ENCODE data around the gene ZIC5. TPM values are rescaled to one million over a fixed set of nuclear protein-coding genes. Genes with fewer than 3 reads are reported as not detected.
A peak's percentile ranks its signal among the peaks of the same experiment; 100 is the strongest.

The ZIC5 gene
- total and polyA plus RNA-seq, 8 donors, result 0.06 TPM; not detected in 7

- intact Hi-C loops (cut with DNase I), result no loop called here
- H3K4me3 ChIP-seq, result peak overlapping the region in 2 of 4 donors; percentile 17 to 39
- ATAC-seq, result peak in 3 of 4 donors; percentile 63 to 77 (median 72)
These were observed 2.8 kb downstream of the ZIC5 start for GRCh38 chr13:99968521-99969452.

GRCh38 chr13:99967869-99968520, 3.6 kb downstream of the ZIC5 start:
- H3K27me3 ChIP-seq, result peaks cover 15 to 73% (median 35%) of the 10 kb centered on the region in 4 donors
- no peak for TF ChIP-seq CTCF (IDR thresholded peaks at IDR 0.05)
- no peaks in the 10 kb centered on the region for H3K9me3 ChIP-seq
- 15 to 18% methylated on average over 42 to 58 of the region's 58 CpGs for WGBS, 2 donors
- peak overlapping the region in 2 of 4 donors; percentile 17 to 39 for H3K4me3 ChIP-seq
- H3K27ac ChIP-seq, result no peak overlapping the region
- intact Hi-C loops (cut with DNase I), result no loop called here
- ATAC-seq (no peak), FAIRE-seq (no peak), DNase-seq (no peak)
- H3K36me3 ChIP-seq, result no peaks in the 10 kb centered on the region
- peaks cover 0 to 11% (median 7%) of the 10 kb centered on the region in 3 donors for H3K4me1 ChIP-seq

More at GRCh38 chr13:99968521-99969452, 2.8 kb downstream of the ZIC5 start:
- no peak for TF ChIP-seq CTCF (IDR thresholded peaks at IDR 0.05)
- Histone ChIP-seq H3K27ac (no peak overlapping the region), H3K4me1 (peaks cover 0 to 11% (median 7%) of the 10 kb centered on the region in 3 donors), H3K9me3 (no peaks in the 10 kb centered on the region), H3K27me3 (peaks cover 15 to 74% (median 35%) of the 10 kb centered on the region in 4 donors), H3K36me3 (no peaks in the 10 kb centered on the region)
- 8 to 9% methylated on average over 78 to 81 of the region's 81 CpGs for WGBS, 2 donors
- no peak for FAIRE-seq
- peak in 2 of 6 donors; percentile 68 to 71 for DNase-seq

- DNase-seq (no peak), ATAC-seq (no peak), FAIRE-seq (no peak)
- no peak overlapping the region for H3K4me3 ChIP-seq
- 81 to 86% methylated on average over 9 of the region's 9 CpGs for WGBS, 2 donors
- peaks cover 15 to 73% (median 33%) of the 10 kb centered on the region in 4 donors for H3K27me3 ChIP-seq
- intact Hi-C loops (cut with DNase I), result no loop called here
- H3K4me1 ChIP-seq, result peaks cover 0 to 11% (median 7%) of the 10 kb centered on the region in 3 donors
- no peaks in the 10 kb centered on the region for H3K9me3 ChIP-seq
- H3K36me3 ChIP-seq, result no peaks in the 10 kb centered on the region
- H3K27ac ChIP-seq, result no peak overlapping the region
- TF ChIP-seq CTCF (IDR thresholded peaks at IDR 0.05), result no peak
These were observed 4.1 kb downstream of the ZIC5 start for GRCh38 chr13:99967498-99967868.

GRCh38 chr13:99966064-99966805, 5.3 kb downstream of the ZIC5 start:
- no peaks in the 10 kb centered on the region for H3K36me3 ChIP-seq
- H3K27ac ChIP-seq, result no peak overlapping the region
- intact Hi-C loops (cut with DNase I), result no loop called here
- H3K4me1 ChIP-seq, result peaks cover 0 to 11% (median 7%) of the 10 kb centered on the region in 3 donors
- no peak for TF ChIP-seq CTCF (IDR thresholded peaks at IDR 0.05)
- DNase-seq (no peak), ATAC-seq (no peak), FAIRE-seq (no peak)
- peaks cover 6 to 65% (median 23%) of the 10 kb centered on the region in 4 donors for H3K27me3 ChIP-seq
- H3K4me3 ChIP-seq, result no peak overlapping the region
- 78 to 79% methylated on average over 8 of the region's 8 CpGs for WGBS, 2 donors
- H3K9me3 ChIP-seq, result no peaks in the 10 kb centered on the region

Measured in pancreas (tissue), 10 donors.